Measurements from ENCODE around the gene ZMYND8. TPM values are rescaled to one million over a fixed set of nuclear protein-coding genes. Genes with fewer than 3 reads are reported as not detected.

The ZMYND8 gene
- total RNA-seq, 1 experiment from 2014 or later, result 29.0 TPM

DNA sequence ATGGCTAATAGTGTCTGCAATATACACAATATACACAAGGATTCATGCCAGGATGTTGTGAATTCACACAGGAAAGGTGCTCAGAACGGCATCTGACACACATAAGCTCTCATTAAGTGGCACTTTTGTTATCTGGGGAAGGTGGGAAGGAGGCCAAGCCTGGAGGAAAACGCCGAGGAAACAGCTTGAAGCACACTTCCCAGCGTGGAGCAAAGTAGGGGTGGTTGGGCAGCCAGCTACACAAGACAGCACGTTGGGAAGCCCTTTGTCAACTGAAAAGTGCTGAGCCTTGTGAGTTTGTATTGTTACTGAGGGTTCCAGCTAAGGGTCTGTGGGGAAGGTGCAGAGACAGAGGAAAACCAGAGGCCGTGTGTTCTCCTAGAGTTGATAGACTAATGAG, 181.0 kb downstream of the ZMYND8 start:
- ChIA-PET RAD21 (ENCODE audit: low non-redundant PET in 1 of 2, low total read pairs in 2 of 2, uncharacterized antibody in 2 of 2, unreplicated experiment in 2 of 2) (no interaction called here), CTCF (interaction anchor here (1.2 kb wide), 1 partner anchor 209 kb away, joined by 3 read pairs; no protein-coding TSS in a partner anchor), POLR2A (no interaction called here)
- no peak overlapping the region for H3K4me3 ChIP-seq (replicated peaks in 1 of 2; ENCODE audit: low read depth in 1 of 2, low read length in 2 of 2)
- no peak overlapping the region for H3K4me2 ChIP-seq (ENCODE audit: low read length)
- no peaks in the 10 kb centered on the region for H4K20me1 ChIP-seq (ENCODE audit: insufficient read depth)
- TF ChIP-seq POLR2AphosphoS5 (IDR thresholded peaks at IDR 0.05; ENCODE audit: low read depth, low read length) (no peak), FOSL1 (IDR thresholded peaks at IDR 0.05; ENCODE audit: low read depth) (no peak)
- H3K27me3 ChIP-seq (ENCODE audit: insufficient read depth, low read length), result no peaks in the 10 kb centered on the region
- no peak for DNase-seq (ENCODE audit: low read depth, low spot score)
- no peaks in the 10 kb centered on the region for H3K9me3 ChIP-seq (ENCODE audit: control insufficient read depth in 1 of 2, insufficient read depth in 1 of 2, low read depth in 1 of 2, low read length in 2 of 2)
- intact Hi-C loops (cut with micrococcal nuclease), result no loop called here
- no peak overlapping the region for H2AFZ ChIP-seq (ENCODE audit: low read depth, low read length, poor library complexity, severe bottlenecking)
- H3K36me3 ChIP-seq (ENCODE audit: control insufficient read depth in 1 of 2, insufficient read depth in 2 of 2, low read length in 2 of 2), result no peaks in the 10 kb centered on the region
- no peak overlapping the region for H3K27ac ChIP-seq (ENCODE audit: low read depth, low read length)
- H3K9me2 ChIP-seq (ENCODE audit: insufficient read depth), result no peaks in the 10 kb centered on the region
- H3K9ac ChIP-seq (ENCODE audit: low read length), result no peak overlapping the region
- BruUV-seq (replicated peaks), result no TSS peak
- no peak for ATAC-seq
- H3K79me2 ChIP-seq (ENCODE audit: insufficient read depth, low read length), result no peaks in the 10 kb centered on the region
- H3K4me1 ChIP-seq (ENCODE audit: control insufficient read depth in 1 of 2, insufficient read depth in 2 of 2, low read length in 2 of 2), result no peaks in the 10 kb centered on the region

DNA sequence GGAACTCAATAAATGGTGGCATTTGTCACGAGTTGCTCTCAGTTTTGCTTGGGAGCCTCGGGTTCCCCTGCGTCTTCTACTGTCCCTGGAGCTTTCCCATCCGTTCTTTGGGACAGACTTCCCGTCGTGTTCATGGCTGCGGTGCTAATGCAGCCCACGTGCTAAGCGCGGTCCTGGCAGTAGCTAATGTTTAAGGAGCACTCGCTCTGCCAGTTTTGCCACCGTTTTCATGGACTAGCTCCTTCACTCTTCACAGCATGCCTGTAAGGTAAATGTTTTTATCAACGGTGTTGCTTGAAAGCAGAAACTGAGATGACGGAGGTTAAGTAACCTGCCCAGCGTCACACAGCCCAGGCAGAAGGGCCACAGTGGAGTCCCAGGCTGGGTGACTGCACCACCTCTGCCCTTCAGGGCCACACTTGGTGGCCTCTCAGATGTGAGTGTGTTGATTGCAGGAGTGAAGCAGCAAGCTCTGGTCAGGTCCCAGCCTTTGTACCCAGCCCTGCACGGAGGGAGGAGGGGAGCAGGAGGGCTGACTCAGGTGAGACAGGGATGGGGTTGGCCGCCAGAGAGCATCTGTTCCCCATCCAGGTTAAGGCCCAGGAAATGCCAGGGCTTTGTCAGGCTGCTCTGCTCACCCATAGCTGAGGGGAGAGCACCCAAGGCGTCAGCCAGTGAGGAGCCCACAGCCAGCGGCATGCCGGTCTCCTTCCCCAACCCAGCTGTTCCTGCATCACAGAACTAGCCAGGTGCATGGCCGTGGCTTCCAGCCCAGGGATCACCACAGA, 181.8 kb downstream of the ZMYND8 start:
- POLR2A ChIA-PET, result no interaction called here
- no peaks in the 10 kb centered on the region for H4K20me1 ChIP-seq (ENCODE audit: insufficient read depth)
- no peaks in the 10 kb centered on the region for H3K9me2 ChIP-seq (ENCODE audit: insufficient read depth)
- no peak overlapping the region for H3K4me3 ChIP-seq (replicated peaks in 1 of 2; ENCODE audit: low read depth in 1 of 2, low read length in 2 of 2)
- no peak overlapping the region for H3K9ac ChIP-seq (ENCODE audit: low read length)
- intact Hi-C loops (cut with micrococcal nuclease), result no loop called here
- no peaks in the 10 kb centered on the region for H3K4me1 ChIP-seq (ENCODE audit: control insufficient read depth in 1 of 2, insufficient read depth in 2 of 2, low read length in 2 of 2)
- no peak for ATAC-seq
- H3K9me3 ChIP-seq (ENCODE audit: control insufficient read depth in 1 of 2, insufficient read depth in 1 of 2, low read depth in 1 of 2, low read length in 2 of 2), result no peaks in the 10 kb centered on the region
- no peak for DNase-seq (ENCODE audit: low read depth, low spot score)
- H3K79me2 ChIP-seq (ENCODE audit: insufficient read depth, low read length), result no peaks in the 10 kb centered on the region
- TF ChIP-seq EZH2 (IDR thresholded peaks at IDR 0.05) (no peak), CBX3 (IDR thresholded peaks at IDR 0.05; ENCODE audit: low read depth) (no peak), SRF (IDR thresholded peaks at IDR 0.05; ENCODE audit: low read depth) (no peak)
- RAD21 ChIA-PET (ENCODE audit: low non-redundant PET in 1 of 2, low total read pairs in 2 of 2, uncharacterized antibody in 2 of 2, unreplicated experiment in 2 of 2), result no interaction called here
- no peak overlapping the region for H3K27ac ChIP-seq (ENCODE audit: low read depth, low read length)
- CTCF ChIA-PET, result interaction anchor here (1.2 kb wide), 1 partner anchor 209 kb away, joined by 3 read pairs; no protein-coding TSS in a partner anchor
- H3K4me2 ChIP-seq (ENCODE audit: low read length), result no peak overlapping the region
- BruUV-seq (replicated peaks), result no TSS peak
- H3K27me3 ChIP-seq (ENCODE audit: insufficient read depth, low read length), result no peaks in the 10 kb centered on the region
- no peak overlapping the region for H2AFZ ChIP-seq (ENCODE audit: low read depth, low read length, poor library complexity, severe bottlenecking)
- H3K36me3 ChIP-seq (ENCODE audit: control insufficient read depth in 1 of 2, insufficient read depth in 2 of 2, low read length in 2 of 2), result no peaks in the 10 kb centered on the region

Data from HCT116 (cell line).